Neural progenitor cell (in vitro differentiated cells): ENCODE data around the gene FAM234A. TPM values are rescaled to one million over a fixed set of nuclear protein-coding genes. Genes with fewer than 3 reads are reported as not detected.

ENCODE experiments used
- DNase-seq: peaks from one replicate; pipeline ENCODE4 v3.0.0-alpha.2; 2016; ENCODE audit warnings: low spot score
- H2AFZ ChIP-seq: fragments of 200-600 bp; sonication (generic); replicated peaks from 2 replicates; pipeline ENCODE4 v1.6.1; 2016; ENCODE audit warnings: antibody characterized with exemption
- H3F3A ChIP-seq: fragments of 200-600 bp; sonication (generic); 2 replicates; pipeline ENCODE4 v1.6.1; 2016; ENCODE audit warnings: antibody characterized with exemption, low read depth
- H3K27ac ChIP-seq: fragments of 200-600 bp; sonication (generic); 2 replicates; pipeline ENCODE4 v1.5.1; 2016; ENCODE audit warnings: mild to moderate bottlenecking
- H3K27me3 ChIP-seq: fragments of 200-600 bp; sonication (generic); 2 replicates; pipeline ENCODE4 v1.6.1; 2016; ENCODE audit warnings: mild to moderate bottlenecking, moderate library complexity
- H3K36me3 ChIP-seq: fragments of 200-600 bp; sonication (generic); 2 replicates; pipeline ENCODE4 v1.5.1; 2016
- H3K4me1 ChIP-seq: fragments of 200-600 bp; sonication (generic); 2 replicates; pipeline ENCODE4 v1.6.1; 2016; ENCODE audit warnings: mixed run types
- H3K4me2 ChIP-seq: fragments of 200-600 bp; sonication (generic); 2 replicates; pipeline ENCODE4 v1.6.1; 2016
- H3K4me3 ChIP-seq: fragments of 200-600 bp; sonication (generic); 2 replicates; pipeline ENCODE4 v1.5.1; 2016
- H3K79me2 ChIP-seq: fragments of 200-600 bp; sonication (generic); 2 replicates; pipeline ENCODE4 v1.6.1; 2016; ENCODE audit warnings: low read depth
- H3K9ac ChIP-seq: fragments of 200-600 bp; sonication (generic); 2 replicates; pipeline ENCODE4 v1.6.1; 2016
- H3K9me3 ChIP-seq: fragments of 200-600 bp; sonication (generic); 2 replicates; pipeline ENCODE4 v1.5.1; 2016; ENCODE audit warnings: low read depth
- H4K20me1 ChIP-seq: fragments of 200-600 bp; sonication (generic); 2 replicates; pipeline ENCODE4 v1.6.1; 2016; ENCODE audit warnings: low read depth
- H3K27ac Mint-ChIP-seq: 3 replicates; pipeline ENCODE4 v1.8.0; 2021; ENCODE audit warnings: mixed read lengths
- H3K27me3 Mint-ChIP-seq: 2 replicates; pipeline ENCODE4 v1.8.0; 2022; ENCODE audit warnings: low read depth, mild to moderate bottlenecking, inconsistent platforms, moderate library complexity, mixed read lengths; ENCODE audit not compliant: insufficient read depth
- H3K36me3 Mint-ChIP-seq: 3 replicates; pipeline ENCODE4 v1.8.0; 2021; ENCODE audit warnings: mixed read lengths
- H3K4me1 Mint-ChIP-seq: 3 replicates; pipeline ENCODE4 v1.8.0; 2021; ENCODE audit warnings: mixed read lengths
- H3K4me3 Mint-ChIP-seq: 3 replicates; pipeline ENCODE4 v1.8.0; 2021; ENCODE audit warnings: mild to moderate bottlenecking, moderate library complexity, mixed read lengths
- H3K9me3 Mint-ChIP-seq: 3 replicates; pipeline ENCODE4 v1.8.0; 2020; ENCODE audit warnings: mixed read lengths
- CTCF ChIP-seq: fragments of 200-600 bp; sonication (generic); IDR thresholded peaks from 2 replicates; pipeline ENCODE4 v1.5.1; 2017; ENCODE audit warnings: antibody characterized with exemption, mild to moderate bottlenecking
- EZH2 ChIP-seq: fragments of 200-600 bp; sonication (generic); IDR thresholded peaks from 2 replicates; pipeline ENCODE4 v1.6.1; 2017; ENCODE audit warnings: antibody characterized with exemption, mild to moderate bottlenecking, moderate library complexity
- EZH2phosphoT487 ChIP-seq: fragments of 200-600 bp; sonication (generic); IDR thresholded peaks from 2 replicates; pipeline ENCODE4 v1.6.1; 2017; ENCODE audit warnings: antibody characterized with exemption
- total RNA-seq: library from RNA; depleted of rRNA; stranded (reverse); fragments of >200 nt; gene quantifications from 2 replicates; pipeline ENCODE4 v1.2.3, GENCODE V29; 2015; ENCODE audit warnings: low replicate concordance

Gene FAM234A
- total RNA-seq, 1 donor from 2014 or later, result 115 TPM

- H3K4me1 Mint-ChIP-seq, result no peaks in the 10 kb centered on the region
- H2AFZ ChIP-seq, result no peak overlapping the region
- no peak for DNase-seq
- H3K4me2 ChIP-seq, result no peak overlapping the region
- H3K36me3 ChIP-seq, result peaks cover 21% of the 10 kb centered on the region
- H3K4me1 ChIP-seq, result no peaks in the 10 kb centered on the region
- no peaks in the 10 kb centered on the region for H3K9me3 ChIP-seq
- peaks cover 9% of the 10 kb centered on the region for H3F3A ChIP-seq
- H3K4me3 ChIP-seq, result no peak overlapping the region
- no peaks in the 10 kb centered on the region for H3K27me3 ChIP-seq
- no peaks in the 10 kb centered on the region for H3K27me3 Mint-ChIP-seq
- H3K9ac ChIP-seq, result no peak overlapping the region
- no peak overlapping the region for H3K27ac Mint-ChIP-seq
- H4K20me1 ChIP-seq, result peaks cover 95% of the 10 kb centered on the region
- no peak overlapping the region for H3K27ac ChIP-seq
- H3K9me3 Mint-ChIP-seq, result no peaks in the 10 kb centered on the region
- TF ChIP-seq EZH2, result no peak
- no peak for TF ChIP-seq EZH2phosphoT487
- no peak for TF ChIP-seq CTCF
- H3K4me3 Mint-ChIP-seq, result no peak overlapping the region
- H3K79me2 ChIP-seq, result peaks cover 99% of the 10 kb centered on the region
- peaks cover 27% of the 10 kb centered on the region for H3K36me3 Mint-ChIP-seq
These were observed 21.6 kb upstream of the FAM234A start for GRCh38 chr16:212999-213398.

- no peak overlapping the region for H3K4me3 Mint-ChIP-seq
- no peak overlapping the region for H3K27ac Mint-ChIP-seq
- H4K20me1 ChIP-seq, result peaks cover 96% of the 10 kb centered on the region
These were observed 14.6 kb upstream of the FAM234A start for GRCh38 chr16:220021-220420.

GRCh38 chr16:228151-228851 lies 6.3 kb upstream of the FAM234A start:
- peaks cover 53% of the 10 kb centered on the region for H4K20me1 ChIP-seq
- peaks cover 20% of the 10 kb centered on the region for H3K36me3 ChIP-seq
- peaks cover 20% of the 10 kb centered on the region for H3K36me3 Mint-ChIP-seq
- H3K4me1 ChIP-seq, result peaks cover 12% of the 10 kb centered on the region
- H3K79me2 ChIP-seq, result peaks cover 58% of the 10 kb centered on the region
- peak overlapping the region; percentile 30 for H2AFZ ChIP-seq
- peaks cover 18% of the 10 kb centered on the region for H3K4me1 Mint-ChIP-seq
- no peaks in the 10 kb centered on the region for H3K9me3 Mint-ChIP-seq
- H3K27me3 ChIP-seq, result no peaks in the 10 kb centered on the region
- peak overlapping the region; percentile 94 for H3K27ac ChIP-seq
- H3K4me2 ChIP-seq, result peak overlapping the region; percentile 97
- peak overlapping the region; percentile 88 for H3K4me3 ChIP-seq
- no peaks in the 10 kb centered on the region for H3K27me3 Mint-ChIP-seq
- no peak for DNase-seq
- peak overlapping the region; percentile 95 for H3K9ac ChIP-seq
- H3K4me3 Mint-ChIP-seq, result peak overlapping the region; percentile 97
- no peaks in the 10 kb centered on the region for H3K9me3 ChIP-seq
- TF ChIP-seq EZH2 (no peak), CTCF (no peak), EZH2phosphoT487 (no peak)
- H3K27ac Mint-ChIP-seq, result peak overlapping the region; percentile 85
- H3F3A ChIP-seq, result peaks cover 10% of the 10 kb centered on the region

More at GRCh38 chr16:220021-220420, 14.6 kb upstream of the FAM234A start:
- H3K9me3 Mint-ChIP-seq, result no peaks in the 10 kb centered on the region
- Histone ChIP-seq H3K4me1 (no peaks in the 10 kb centered on the region), H3K4me2 (no peak overlapping the region), H3K9me3 (no peaks in the 10 kb centered on the region), H3K27ac (no peak overlapping the region), H2AFZ (no peak overlapping the region), H3K4me3 (no peak overlapping the region), H3K36me3 (peaks cover 9% of the 10 kb centered on the region), H3K9ac (no peak overlapping the region), H3F3A (peaks cover 8% of the 10 kb centered on the region), H3K79me2 (peaks cover 100% of the 10 kb centered on the region), H3K27me3 (no peaks in the 10 kb centered on the region)
- H3K27me3 Mint-ChIP-seq, result no peaks in the 10 kb centered on the region
- peaks cover 25% of the 10 kb centered on the region for H3K36me3 Mint-ChIP-seq
- H3K4me1 Mint-ChIP-seq, result no peaks in the 10 kb centered on the region
- no peak for TF ChIP-seq EZH2
- no peak for DNase-seq
